ENCODE data around the gene PNO1. TPM values are rescaled to one million over a fixed set of nuclear protein-coding genes. Genes with fewer than 3 reads are reported as not detected.
"Not testable (repeated sequence)": the region's sequence is repeated elsewhere in the genome, so short reads cannot be mapped to it uniquely, and the experiment has no call there.

The PNO1 gene
- total RNA-seq = 13.5 TPM
- polyA plus RNA-seq (ENCODE audit: insufficient read depth in 1 of 8, insufficient read length in 8 of 8, low replicate concordance in 1 of 8) = 10 to 100 TPM; 14.3 to 20.7 (median 16.5) TPM
- long read RNA-seq, donor 1, transcript PNO1-201 (7 exons, 2,286 nt) = major isoform, 7 of 8 reads
- long read RNA-seq, donor 1, partial matches to known transcripts = 0 of 8 reads
- long read RNA-seq, donor 1, other reads (novel, unspliced or antisense) = 0 of 8 reads
- long read RNA-seq, donor 2, partial matches to known transcripts = 0 of 1 reads
- long read RNA-seq, donor 2, other reads (novel, unspliced or antisense) = 0 of 1 reads
- long read RNA-seq, donor 3, transcript PNO1-201 (7 exons, 2,286 nt) = major isoform, 15 of 16 reads
- long read RNA-seq, donor 3, partial matches to known transcripts = 0 of 16 reads
- long read RNA-seq, donor 3, other reads (novel, unspliced or antisense) = 0 of 16 reads
- long read RNA-seq, donor 4, transcript PNO1-201 (7 exons, 2,286 nt) = major isoform, 12 of 12 reads
- long read RNA-seq, donor 4, partial matches to known transcripts = 0 of 12 reads
- long read RNA-seq, donor 4, other reads (novel, unspliced or antisense) = 0 of 12 reads
- long read RNA-seq, donor 5, transcript PNO1-201 (7 exons, 2,286 nt) = major isoform, 22 of 23 reads
- long read RNA-seq, donor 5, partial matches to known transcripts = 0 of 23 reads
- long read RNA-seq, donor 5, other reads (novel, unspliced or antisense) = 0 of 23 reads
- long read RNA-seq, donor 6, transcript PNO1-201 (7 exons, 2,286 nt) = major isoform, 18 of 19 reads
- long read RNA-seq, donor 6, partial matches to known transcripts = 0 of 19 reads
- long read RNA-seq, donor 6, other reads (novel, unspliced or antisense) = 0 of 19 reads
- long read RNA-seq, donor 7, transcript PNO1-201 (7 exons, 2,286 nt) = major isoform, 14 of 14 reads
- long read RNA-seq, donor 7, partial matches to known transcripts = 0 of 14 reads
- long read RNA-seq, donor 7, other reads (novel, unspliced or antisense) = 0 of 14 reads
- long read RNA-seq, donor 8, transcript PNO1-201 (7 exons, 2,286 nt) = major isoform, 8 of 9 reads
- long read RNA-seq, donor 8, partial matches to known transcripts = 0 of 9 reads
- long read RNA-seq, donor 8, other reads (novel, unspliced or antisense) = 0 of 9 reads
- long read RNA-seq, donor 9, transcript PNO1-201 (7 exons, 2,286 nt) = major isoform, 7 of 7 reads
- long read RNA-seq, donor 9, partial matches to known transcripts = 0 of 7 reads
- long read RNA-seq, donor 9, other reads (novel, unspliced or antisense) = 0 of 7 reads
- long read RNA-seq, donor 10, transcript PNO1-201 (7 exons, 2,286 nt) = major isoform, 19 of 62 reads
- long read RNA-seq, donor 10, partial matches to known transcripts = 43 of 62 reads
- long read RNA-seq, donor 10, other reads (novel, unspliced or antisense) = 0 of 62 reads
- long read RNA-seq, donor 11, transcript PNO1-201 (7 exons, 2,286 nt) = major isoform, 13 of 13 reads
- long read RNA-seq, donor 11, partial matches to known transcripts = 0 of 13 reads
- long read RNA-seq, donor 11, other reads (novel, unspliced or antisense) = 0 of 13 reads

- H3K27ac ChIP-seq (ENCODE audit: low read length) = peak within 1 kb of the TSS; percentile 98
- no peaks in the 10 kb centered on the region for H3K9me3 ChIP-seq (replicated peaks; ENCODE audit: control insufficient read depth, low read depth, low read length)
- H3K4me3 ChIP-seq (ENCODE audit: low read length) = peak within 1 kb of the TSS; percentile 98
- H3K36me3 ChIP-seq (ENCODE audit: control insufficient read depth, insufficient read depth, low read length) = peaks cover 19% of the 10 kb centered on the region
- peaks cover 7% of the 10 kb centered on the region for H3K4me1 ChIP-seq (ENCODE audit: control insufficient read depth, insufficient read depth, low read length)
- DNase-seq = peak; percentile 98
- WGBS (ENCODE audit: insufficient coverage) = 0% methylated on average over 41 of the region's 44 CpGs
- H3K27me3 ChIP-seq (ENCODE audit: control insufficient read depth, insufficient read depth, low read length) = no peaks in the 10 kb centered on the region
Observed at GRCh38 chr2:68157402-68158133, at the start of gene PNO1. Gene PNO1 (plus strand): TSS chr2:68157888. CDS start chr2:68157935, 47 bp downstream.

GRCh38 chr2:68108120-68108519, 49.6 kb upstream of the PNO1 start:
- Histone ChIP-seq H3K27me3 (ENCODE audit: control insufficient read depth, insufficient read depth, low read length) (no peaks in the 10 kb centered on the region), H3K4me3 (ENCODE audit: low read length) (no peak overlapping the region)
- WGBS (ENCODE audit: insufficient coverage) = no CpG with 5 or more reads among the region's 3 CpGs

GRCh38 chr2:68110102-68110501, 47.6 kb upstream of the PNO1 start:
- no peak overlapping the region for H3K27ac ChIP-seq (ENCODE audit: low read length)
- no peak for DNase-seq
- H3K36me3 ChIP-seq (ENCODE audit: control insufficient read depth, insufficient read depth, low read length) = no peaks in the 10 kb centered on the region
- no peaks in the 10 kb centered on the region for H3K9me3 ChIP-seq (replicated peaks; ENCODE audit: control insufficient read depth, low read depth, low read length)
- H3K4me3 ChIP-seq (ENCODE audit: low read length) = no peak overlapping the region
- H3K4me1 ChIP-seq (ENCODE audit: control insufficient read depth, insufficient read depth, low read length) = no peaks in the 10 kb centered on the region
- H3K27me3 ChIP-seq (ENCODE audit: control insufficient read depth, insufficient read depth, low read length) = no peaks in the 10 kb centered on the region
- no CpG with 5 or more reads among the region's 3 CpGs for WGBS (ENCODE audit: insufficient coverage)

More at GRCh38 chr2:68108120-68108519, 49.6 kb upstream of the PNO1 start:
- Histone ChIP-seq H3K27ac (ENCODE audit: low read length) (no peak overlapping the region), H3K36me3 (ENCODE audit: control insufficient read depth, insufficient read depth, low read length) (no peaks in the 10 kb centered on the region), H3K4me1 (ENCODE audit: control insufficient read depth, insufficient read depth, low read length) (peaks cover 2% of the 10 kb centered on the region), H3K9me3 (replicated peaks; ENCODE audit: control insufficient read depth, low read depth, low read length) (no peaks in the 10 kb centered on the region)
- DNase-seq = no peak

GRCh38 chr2:68115965-68116364, 41.7 kb upstream of the PNO1 start:
- H3K9me3 ChIP-seq (replicated peaks; ENCODE audit: control insufficient read depth, low read depth, low read length) = no peaks in the 10 kb centered on the region
- DNase-seq = no peak
- no peaks in the 10 kb centered on the region for H3K36me3 ChIP-seq (ENCODE audit: control insufficient read depth, insufficient read depth, low read length)
- H3K27ac ChIP-seq (ENCODE audit: low read length) = no peak overlapping the region
- WGBS (ENCODE audit: insufficient coverage) = 100% methylated on average over 1 of the region's 3 CpGs
- H3K4me1 ChIP-seq (ENCODE audit: control insufficient read depth, insufficient read depth, low read length) = no peaks in the 10 kb centered on the region
- peaks cover 2% of the 10 kb centered on the region for H3K27me3 ChIP-seq (ENCODE audit: control insufficient read depth, insufficient read depth, low read length)
- no peak overlapping the region for H3K4me3 ChIP-seq (ENCODE audit: low read length)

GRCh38 chr2:68117922-68118321, 39.8 kb upstream of the PNO1 start:
- not testable (repeated sequence) for H3K9me3 ChIP-seq (replicated peaks; ENCODE audit: control insufficient read depth, low read depth, low read length); H3K27ac ChIP-seq (ENCODE audit: low read length); H3K4me3 ChIP-seq (ENCODE audit: low read length); DNase-seq; H3K27me3 ChIP-seq (ENCODE audit: control insufficient read depth, insufficient read depth, low read length); H3K36me3 ChIP-seq (ENCODE audit: control insufficient read depth, insufficient read depth, low read length); H3K4me1 ChIP-seq (ENCODE audit: control insufficient read depth, insufficient read depth, low read length)
- no CpG with 5 or more reads among the region's 4 CpGs for WGBS (ENCODE audit: insufficient coverage)

GRCh38 chr2:68118816-68119215, 38.9 kb upstream of the PNO1 start:
- WGBS (ENCODE audit: insufficient coverage) = 40% methylated on average over 1 of the region's 7 CpGs
- Histone ChIP-seq H3K4me1 (ENCODE audit: control insufficient read depth, insufficient read depth, low read length) (peaks cover 4% of the 10 kb centered on the region), H3K36me3 (ENCODE audit: control insufficient read depth, insufficient read depth, low read length) (no peaks in the 10 kb centered on the region), H3K27ac (ENCODE audit: low read length) (no peak overlapping the region), H3K27me3 (ENCODE audit: control insufficient read depth, insufficient read depth, low read length) (peaks cover 2% of the 10 kb centered on the region), H3K9me3 (replicated peaks; ENCODE audit: control insufficient read depth, low read depth, low read length) (no peaks in the 10 kb centered on the region), H3K4me3 (ENCODE audit: low read length) (no peak overlapping the region)
- DNase-seq = no peak

GRCh38 chr2:68119504-68119903, 38.2 kb upstream of the PNO1 start:
- Histone ChIP-seq H3K4me3 (ENCODE audit: low read length) (no peak overlapping the region), H3K4me1 (ENCODE audit: control insufficient read depth, insufficient read depth, low read length) (peaks cover 4% of the 10 kb centered on the region), H3K36me3 (ENCODE audit: control insufficient read depth, insufficient read depth, low read length) (no peaks in the 10 kb centered on the region), H3K27ac (ENCODE audit: low read length) (no peak overlapping the region), H3K9me3 (replicated peaks; ENCODE audit: control insufficient read depth, low read depth, low read length) (no peaks in the 10 kb centered on the region), H3K27me3 (ENCODE audit: control insufficient read depth, insufficient read depth, low read length) (peaks cover 2% of the 10 kb centered on the region)
- no CpG with 5 or more reads among the region's 5 CpGs for WGBS (ENCODE audit: insufficient coverage)
- DNase-seq = no peak

GRCh38 chr2:68121873-68122679, 35.6 kb upstream of the PNO1 start:
- Histone ChIP-seq H3K4me3 (ENCODE audit: low read length) (no peak overlapping the region), H3K4me1 (ENCODE audit: control insufficient read depth, insufficient read depth, low read length) (peaks cover 4% of the 10 kb centered on the region), H3K9me3 (replicated peaks; ENCODE audit: control insufficient read depth, low read depth, low read length) (no peaks in the 10 kb centered on the region), H3K27ac (ENCODE audit: low read length) (no peak overlapping the region), H3K27me3 (ENCODE audit: control insufficient read depth, insufficient read depth, low read length) (peaks cover 2% of the 10 kb centered on the region), H3K36me3 (ENCODE audit: control insufficient read depth, insufficient read depth, low read length) (no peaks in the 10 kb centered on the region)
- DNase-seq = peak; percentile 92
- WGBS (ENCODE audit: insufficient coverage) = 0% methylated on average over 3 of the region's 16 CpGs

Data from muscle of leg (tissue), 16 donors.